Stomach (tissue), 4 donors: Measurements from ENCODE around the gene MCCD1.

ENCODE experiments used
- CTCF ChIP-seq, 7 experiments: fragments of 450-650 bp in 4 of 7; fragments of 200-600 bp in 3 of 7; sonication (generic) in 3 of 7; IDR thresholded peaks; one replicate each; pipeline ENCODE4 v1.5.1; 2016 to 2019; ENCODE audit warnings: antibody characterized with exemption in 7 of 7, control low read depth in 2 of 7, mild to moderate bottlenecking in 1 of 7
- EP300 ChIP-seq: sonication (generic); formaldehyde crosslinking; IDR thresholded peaks from one replicate; pipeline ENCODE4 v1.6.1; 2017; ENCODE audit warnings: antibody characterized with exemption
- POLR2A ChIP-seq, 4 donors: fragments of 450-650 bp; IDR thresholded peaks; one replicate each; pipeline ENCODE4 v1.6.1; 2016; ENCODE audit warnings: antibody characterized with exemption in 4 of 4, control low read depth in 2 of 4, mild to moderate bottlenecking in 1 of 4, moderate library complexity in 1 of 4
- POLR2AphosphoS5 ChIP-seq, 3 donors: sonication (generic); formaldehyde crosslinking; IDR thresholded peaks; one replicate each; pipeline ENCODE4 v1.6.1; 2016; ENCODE audit warnings: antibody characterized with exemption in 3 of 3

GRCh38 chr6:31485055-31485454 is 43.7 kb upstream of the MCCD1 start:
- no peak for TF ChIP-seq CTCF (IDR thresholded peaks at IDR 0.05)
- no peak for TF ChIP-seq POLR2A (IDR thresholded peaks at IDR 0.05)
- no peak for TF ChIP-seq EP300
- no peak for TF ChIP-seq POLR2AphosphoS5 (IDR thresholded peaks at IDR 0.05)
